ENCODE data around the gene LCP2. TPM values are rescaled to one million over a fixed set of nuclear protein-coding genes. Genes with fewer than 3 reads are reported as not detected.

Gene LCP2
- total RNA-seq, 1 experiment from 2014 or later = not detected

DNA sequence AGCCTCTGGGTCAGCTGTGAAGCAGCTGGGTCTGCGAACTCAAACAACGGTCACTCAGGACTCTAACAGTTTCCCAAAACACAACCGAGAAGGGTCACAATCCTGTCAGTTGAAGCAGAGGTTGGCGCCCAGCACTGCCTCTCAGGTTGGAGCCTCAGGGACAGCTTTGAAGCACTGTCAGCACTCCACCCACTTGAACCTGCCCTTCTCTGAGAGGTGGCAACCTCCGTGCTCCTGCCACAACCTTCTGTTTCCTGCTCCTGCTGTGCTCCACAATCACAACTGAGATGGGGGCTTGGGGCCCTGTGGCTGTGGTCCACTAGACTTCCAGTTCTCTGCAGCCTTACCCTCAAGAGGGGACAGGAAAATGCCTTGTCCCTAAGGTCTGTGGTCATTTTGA lies 21.7 kb upstream of the LCP2 start:
- Histone ChIP-seq H3K27me3 (ENCODE audit: insufficient read depth, low read depth) (0 out of 2 replicates have a peak, but pooled peaks cover 6% of the 10 kb centered on the region), H3K27ac (no peak overlapping the region), H3K79me2 (ENCODE audit: low read depth) (no peaks in the 10 kb centered on the region), H2AFZ (no peak overlapping the region), H3K9me2 (ENCODE audit: insufficient read depth) (no peaks in the 10 kb centered on the region), H3K9me3 (ENCODE audit: insufficient read depth, low read depth) (no peaks in the 10 kb centered on the region), H4K20me1 (ENCODE audit: insufficient read depth) (no peaks in the 10 kb centered on the region), H3K4me3 (no peak overlapping the region), H3K4me2 (no peak overlapping the region), H3K4me1 (replicated peaks; ENCODE audit: insufficient read depth) (no peaks in the 10 kb centered on the region), H3K36me3 (ENCODE audit: low read depth) (no peaks in the 10 kb centered on the region), H3F3A (ENCODE audit: insufficient read depth, low read depth) (no peaks in the 10 kb centered on the region)
- POLR2A ChIA-PET (ENCODE audit: unreplicated experiment) = no interaction called here
- CTCF ChIA-PET = no interaction called here
- intact Hi-C loops (cut with micrococcal nuclease; ENCODE audit: unreplicated experiment) = no loop called here
- BruUV-seq (replicated peaks) = no TSS peak
- TF ChIP-seq, protein P1, sequence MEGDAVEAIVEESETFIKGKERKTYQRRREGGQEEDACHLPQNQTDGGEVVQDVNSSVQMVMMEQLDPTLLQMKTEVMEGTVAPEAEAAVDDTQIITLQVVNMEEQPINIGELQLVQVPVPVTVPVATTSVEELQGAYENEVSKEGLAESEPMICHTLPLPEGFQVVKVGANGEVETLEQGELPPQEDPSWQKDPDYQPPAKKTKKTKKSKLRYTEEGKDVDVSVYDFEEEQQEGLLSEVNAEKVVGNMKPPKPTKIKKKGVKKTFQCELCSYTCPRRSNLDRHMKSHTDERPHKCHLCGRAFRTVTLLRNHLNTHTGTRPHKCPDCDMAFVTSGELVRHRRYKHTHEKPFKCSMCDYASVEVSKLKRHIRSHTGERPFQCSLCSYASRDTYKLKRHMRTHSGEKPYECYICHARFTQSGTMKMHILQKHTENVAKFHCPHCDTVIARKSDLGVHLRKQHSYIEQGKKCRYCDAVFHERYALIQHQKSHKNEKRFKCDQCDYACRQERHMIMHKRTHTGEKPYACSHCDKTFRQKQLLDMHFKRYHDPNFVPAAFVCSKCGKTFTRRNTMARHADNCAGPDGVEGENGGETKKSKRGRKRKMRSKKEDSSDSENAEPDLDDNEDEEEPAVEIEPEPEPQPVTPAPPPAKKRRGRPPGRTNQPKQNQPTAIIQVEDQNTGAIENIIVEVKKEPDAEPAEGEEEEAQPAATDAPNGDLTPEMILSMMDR (conservative IDR thresholded peaks at IDR 0.05) = no peak
- no peak for TF ChIP-seq EZH2 (IDR thresholded peaks at IDR 0.05; ENCODE audit: low read depth)
- no peak for DNase-seq

DNA sequence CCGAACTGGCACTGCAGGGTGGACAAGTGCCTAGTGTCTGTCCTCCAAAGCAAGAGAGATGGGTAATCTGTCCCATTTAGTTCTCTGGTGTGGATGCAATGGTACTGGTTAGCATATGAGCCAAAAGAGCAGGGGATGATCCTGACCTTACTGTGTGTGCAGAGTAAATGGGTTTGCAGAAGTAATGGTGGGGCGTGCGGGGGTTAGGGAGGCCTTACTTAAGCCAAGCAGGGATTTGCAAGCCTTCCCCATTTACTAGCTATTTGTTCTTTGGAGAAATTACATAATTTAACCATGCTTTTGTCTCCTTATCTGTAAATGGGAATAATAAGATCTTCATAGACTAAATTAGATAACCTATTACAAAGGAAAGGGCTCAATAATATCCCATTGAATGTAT lies 19.9 kb upstream of the LCP2 start:
- Histone ChIP-seq H3K36me3 (ENCODE audit: low read depth) (no peaks in the 10 kb centered on the region), H3K9me2 (ENCODE audit: insufficient read depth) (no peaks in the 10 kb centered on the region), H3K79me2 (ENCODE audit: low read depth) (no peaks in the 10 kb centered on the region), H2AFZ (no peak overlapping the region), H3K27ac (no peak overlapping the region), H4K20me1 (ENCODE audit: insufficient read depth) (no peaks in the 10 kb centered on the region), H3K9me3 (ENCODE audit: insufficient read depth, low read depth) (no peaks in the 10 kb centered on the region), H3F3A (ENCODE audit: insufficient read depth, low read depth) (no peaks in the 10 kb centered on the region), H3K4me2 (no peak overlapping the region), H3K27me3 (ENCODE audit: insufficient read depth, low read depth) (peaks cover 6% of the 10 kb centered on the region; the same call in 1 of the 2 replicates), H3K4me3 (no peak overlapping the region), H3K4me1 (replicated peaks; ENCODE audit: insufficient read depth) (no peaks in the 10 kb centered on the region)
- ChIA-PET POLR2A (ENCODE audit: unreplicated experiment) (interaction anchor here (0.5 kb wide), 1 partner anchor 628 kb away, joined by 3 read pairs; no protein-coding TSS in a partner anchor), CTCF (no interaction called here)
- no peak for DNase-seq
- intact Hi-C loops (cut with micrococcal nuclease; ENCODE audit: unreplicated experiment) = no loop called here
- TF ChIP-seq EZH2 (IDR thresholded peaks at IDR 0.05; ENCODE audit: low read depth) = no peak
- TF ChIP-seq, protein P1 (conservative IDR thresholded peaks at IDR 0.05) = no peak
- no TSS peak for BruUV-seq (replicated peaks)

DNA sequence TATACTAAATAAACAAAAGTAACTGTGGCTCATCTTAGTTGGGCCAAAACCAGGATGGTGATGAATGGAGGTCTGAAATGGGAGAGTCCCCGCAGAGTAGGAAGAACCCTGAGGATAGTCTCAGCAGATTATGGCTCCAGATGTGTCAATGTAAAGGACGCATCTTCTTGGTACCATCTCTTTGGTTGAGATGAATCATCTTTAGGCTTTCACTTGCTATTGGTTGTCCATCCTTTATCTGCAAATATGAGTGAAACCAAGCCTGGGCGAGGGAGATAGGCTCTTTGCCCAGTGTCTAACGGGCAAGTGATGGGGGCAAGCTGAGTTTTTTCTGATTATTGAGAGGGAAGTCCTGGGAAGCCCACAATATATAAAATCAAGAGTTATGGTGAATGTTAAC lies 19.4 kb upstream of the LCP2 start:
- CTCF ChIA-PET = interaction anchor here (0.6 kb wide), 1 partner anchor 8 kb away, joined by 3 read pairs; no protein-coding TSS in a partner anchor
- Histone ChIP-seq H3K27me3 (ENCODE audit: insufficient read depth, low read depth) (peaks cover 6% of the 10 kb centered on the region; the same call in 1 of the 2 replicates), H3K36me3 (ENCODE audit: low read depth) (no peaks in the 10 kb centered on the region), H2AFZ (no peak overlapping the region), H3K9me3 (ENCODE audit: insufficient read depth, low read depth) (no peaks in the 10 kb centered on the region), H3K9me2 (ENCODE audit: insufficient read depth) (no peaks in the 10 kb centered on the region), H3K27ac (no peak overlapping the region), H3K79me2 (ENCODE audit: low read depth) (no peaks in the 10 kb centered on the region), H4K20me1 (ENCODE audit: insufficient read depth) (no peaks in the 10 kb centered on the region), H3F3A (ENCODE audit: insufficient read depth, low read depth) (no peaks in the 10 kb centered on the region), H3K4me2 (no peak overlapping the region), H3K4me1 (replicated peaks; ENCODE audit: insufficient read depth) (no peaks in the 10 kb centered on the region), H3K4me3 (no peak overlapping the region)
- no TSS peak for BruUV-seq (replicated peaks)
- TF ChIP-seq, protein P1 (conservative IDR thresholded peaks at IDR 0.05) = no peak
- no peak for TF ChIP-seq EZH2 (IDR thresholded peaks at IDR 0.05; ENCODE audit: low read depth)
- DNase-seq = no peak
- POLR2A ChIA-PET (ENCODE audit: unreplicated experiment) = interaction anchor here (0.5 kb wide), 1 partner anchor 628 kb away, joined by 3 read pairs; no protein-coding TSS in a partner anchor
- intact Hi-C loops (cut with micrococcal nuclease; ENCODE audit: unreplicated experiment) = no loop called here
